GM23338 (cell line): ENCODE data around the gene SLC22A17.

Experiments used
- CTCF ChIP-seq, 2 experiments: fragments of 200-600 bp in 1 of 2; sonication (generic) in 1 of 2; conservative IDR thresholded peaks; 2 replicates each; pipeline versions ENCODE4 v1.5.1 to v1.6.1; 2016 to 2017; ENCODE audit warnings: antibody characterized with exemption in 2 of 2, low read depth in 2 of 2, mild to moderate bottlenecking in 2 of 2, moderate library complexity in 1 of 2
- EZH2 ChIP-seq: fragments of 200-600 bp; sonication (generic); IDR thresholded peaks from one replicate; pipeline ENCODE4 v1.8.0; 2017; ENCODE audit warnings: antibody characterized with exemption, mild to moderate bottlenecking, low read depth; ENCODE audit not compliant: unreplicated experiment
- POLR2AphosphoS5 ChIP-seq: IDR thresholded peaks from 2 replicates; pipeline ENCODE4 v1.6.1; 2016; ENCODE audit warnings: antibody characterized with exemption, low read depth
- REST ChIP-seq: IDR thresholded peaks from one replicate; pipeline ENCODE4 v1.6.1; 2018; ENCODE audit warnings: antibody characterized with exemption; ENCODE audit not compliant: unreplicated experiment

GRCh38 chr14:23324993-23325392 lies 27.7 kb downstream of the SLC22A17 start:
- TF ChIP-seq CTCF (conservative IDR thresholded peaks at IDR 0.05; ENCODE audit: low read depth in 2 of 2) (no peak), REST (no peak), EZH2 (no peak), POLR2AphosphoS5 (no peak)
